Stimulated activated CD4-positive, alpha-beta T cell treated with anti-CD3 and anti-CD28 coated beads, Interleukin-1b, Interleukin-23, amount 100 ng/mL, for 48 hours (primary cell): ENCODE results near the gene NRARP.

ENCODE experiments used
- DNase-seq: peaks from one replicate; pipeline ENCODE4 v3.0.0-alpha.2; 2020

NRARP gene

GRCh38 chr9:137310189-137311052, 8.3 kb upstream of the NRARP start:
- DNase-seq: no peak

GRCh38 chr9:137309368-137310188, 7.5 kb upstream of the NRARP start:
- no peak for DNase-seq

GRCh38 chr9:137308057-137308619, 6.1 kb upstream of the NRARP start:
- no peak for DNase-seq

- no peak for DNase-seq
Observed at GRCh38 chr9:137307255-137308056, 5.4 kb upstream of the NRARP start.

GRCh38 chr9:137306850-137307254, 4.8 kb upstream of the NRARP start:
- DNase-seq: no peak

GRCh38 chr9:137306066-137306849, 4.2 kb upstream of the NRARP start:
- DNase-seq: no peak

- DNase-seq: no peak
Observed at GRCh38 chr9:137305798-137306065, 3.7 kb upstream of the NRARP start.

- peak; percentile 71 for DNase-seq
Observed at GRCh38 chr9:137305060-137305797, 3.2 kb upstream of the NRARP start.

GRCh38 chr9:137304383-137305059, 2.5 kb upstream of the NRARP start:
- DNase-seq: no peak

- DNase-seq: no peak
Observed at GRCh38 chr9:137303893-137304382, 1.9 kb upstream of the NRARP start.

- DNase-seq: no peak
Observed at GRCh38 chr9:137303151-137303892, 1.3 kb upstream of the NRARP start.

- DNase-seq: no peak
Observed at GRCh38 chr9:137302449-137303150, 529 bp upstream of the NRARP start.

GRCh38 chr9:137301081-137301947, 757 bp downstream of the NRARP start:
- DNase-seq: no peak

GRCh38 chr9:137300567-137301080, 1.4 kb downstream of the NRARP start:
- DNase-seq: no peak

GRCh38 chr9:137299938-137300337, 2.1 kb downstream of the NRARP start:
- no peak for DNase-seq

- no peak for DNase-seq
Observed at GRCh38 chr9:137299203-137299565, 2.9 kb downstream of the NRARP start.

GRCh38 chr9:137298401-137299202, 3.5 kb downstream of the NRARP start:
- no peak for DNase-seq
